C4-2B (cell line): ENCODE results near the gene INPP4B.

Experiments
- CTCF ChIP-seq: fragments of 450-650 bp; conservative IDR thresholded peaks from 2 replicates; pipeline ENCODE4 v1.5.1; 2017; ENCODE audit warnings: mild to moderate bottlenecking
- ZFX ChIP-seq: fragments of 450-650 bp; IDR thresholded peaks from 2 replicates; pipeline ENCODE4 v1.6.1; 2017

GRCh38 chr4:142378179-142378578 lies 467.9 kb downstream of the INPP4B start:
- no peak for TF ChIP-seq CTCF
- no peak for TF ChIP-seq ZFX
